HepG2 (cell line): Measurements from ENCODE around the gene BLOC1S2. TPM values are rescaled to one million over a fixed set of nuclear protein-coding genes. Genes with fewer than 3 reads are reported as not detected.

Experiments
- ATAC-seq: fragments of 200-7000 bp; cut with Tn5 transposase; 3 replicates; pipeline ENCODE4 v1.9.1; 2020; ENCODE audit warnings: mild to moderate bottlenecking, moderate library complexity
- BruUV-seq: library from RNA; stranded (reverse); fragments of 400-500 nt; replicated peaks from 2 replicates; lab custom pipeline; 2021; lab: Mats Ljungman, UMichigan
- CTCF ChIA-PET: fragments of 300-600 bp; formaldehyde crosslinking; extraction: SDS; loops from one replicate; lab custom pipeline; 2021; ENCODE audit warnings: low total read pairs, inconsistent platforms, low intra/inter-chr PET ratio; lab: Yijun Ruan, JAX
- POLR2A ChIA-PET: fragments of 350-600 bp; sonication (Branson Sonifier 250); formaldehyde crosslinking; loops from one replicate; lab custom pipeline; 2020; ENCODE audit warnings: antibody characterized with exemption, inconsistent platforms; lab: Yijun Ruan, JAX
- DNase-seq: peaks from one replicate; pipeline ENCODE4 v3.0.0-alpha.2; 2015; ENCODE audit warnings: low spot score
- FAIRE-seq: peaks from 3 replicates; lab custom pipeline; 2011; peaks lifted over from hg19 to GRCh38; lab: Jason Lieb, UNC
- H2AFZ ChIP-seq: one replicate; pipeline ENCODE4 v1.6.1; 2011; ENCODE audit warnings: low read length, inconsistent platforms
- H3K27ac ChIP-seq: fragments of 300-600 bp; 3 replicates; pipeline ENCODE4 v1.8.0; 2011; ENCODE audit warnings: mixed run types, mild to moderate bottlenecking, mixed read lengths, low read length, inconsistent platforms; ENCODE audit not compliant: insufficient read depth; ENCODE audit errors: extremely low read length
- H3K27me3 ChIP-seq, 2 experiments: fragments of 200-600 bp in 1 of 2; 2 replicates in 1 of 2; 3 replicates in 1 of 2; pipeline versions ENCODE4 v1.6.0 to v1.8.0; 2011; ENCODE audit warnings: low read length in 2 of 2, mild to moderate bottlenecking in 2 of 2, moderate library complexity in 2 of 2, inconsistent platforms in 1 of 2; ENCODE audit not compliant: insufficient read depth in 2 of 2, control insufficient read depth in 1 of 2
- H3K36me3 ChIP-seq, 2 experiments: fragments of 200-600 bp in 1 of 2; replicated peaks in 1 of 2; 2 replicates in 1 of 2; 3 replicates in 1 of 2; pipeline versions ENCODE4 v1.5.1 to v1.8.0; 2011; ENCODE audit warnings: low read length in 2 of 2, inconsistent platforms in 1 of 2; ENCODE audit not compliant: insufficient read depth in 2 of 2, control insufficient read depth in 1 of 2
- H3K4me1 ChIP-seq: 2 replicates; pipeline ENCODE4 v1.5.1; 2012; ENCODE audit warnings: low read length, inconsistent platforms; ENCODE audit not compliant: insufficient read depth
- H3K4me2 ChIP-seq: 2 replicates; pipeline ENCODE4 v1.6.0; 2011; ENCODE audit warnings: low read depth, low read length, inconsistent platforms
- H3K4me3 ChIP-seq, 3 experiments: fragments of 200-600 bp in 1 of 3; sonication (generic), shearing (Covaris generic) in 1 of 3; replicated peaks in 1 of 3; 2 replicates each; pipeline ENCODE4 v1.5.1; 2011 to 2016; ENCODE audit warnings: low read length in 3 of 3, inconsistent platforms in 2 of 3, low read depth in 2 of 3, mild to moderate bottlenecking in 2 of 3, control low read depth in 1 of 3, mixed read lengths in 1 of 3; ENCODE audit not compliant: insufficient read depth in 1 of 3
- H3K79me2 ChIP-seq: one replicate; pipeline ENCODE4 v1.6.1; 2011; ENCODE audit warnings: low read length, inconsistent platforms; ENCODE audit not compliant: insufficient read depth
- H3K9ac ChIP-seq: 2 replicates; pipeline ENCODE4 v1.6.0; 2011; ENCODE audit warnings: mild to moderate bottlenecking, low read depth, low read length, inconsistent platforms; ENCODE audit not compliant: insufficient read depth
- H3K9me3 ChIP-seq: 2 replicates; pipeline ENCODE4 v1.5.1; 2012; ENCODE audit warnings: mild to moderate bottlenecking, low read length
- H4K20me1 ChIP-seq: 2 replicates; pipeline ENCODE4 v1.6.0; 2011; ENCODE audit warnings: inconsistent platforms, mild to moderate bottlenecking, low read length, moderate library complexity; ENCODE audit not compliant: insufficient read depth
- CBX2 ChIP-seq, 2 experiments: fragments of 200-600 bp in 1 of 2; sonication (generic); formaldehyde crosslinking in 1 of 2; IDR thresholded peaks; 2 replicates each; pipeline versions ENCODE4 v1.7.0 to v1.8.1; 2018 to 2022; ENCODE audit warnings: low read depth in 2 of 2, low read length in 1 of 2, mild to moderate bottlenecking in 1 of 2, missing genetic modification reagents in 1 of 2
- CREB1 ChIP-seq, 2 experiments: fragments of 450-650 bp in 1 of 2; IDR thresholded peaks; 2 replicates each; pipeline ENCODE4 v1.6.1; 2016 to 2017; ENCODE audit warnings: control low read depth in 1 of 2, mild to moderate bottlenecking in 1 of 2, missing compliant biosample characterization in 1 of 2, missing genetic modification characterization in 1 of 2
- EP300 ChIP-seq, 3 experiments: sonication (generic) in 1 of 3; formaldehyde crosslinking in 1 of 3; IDR thresholded peaks; 2 replicates each; pipeline versions ENCODE4 v1.5.1 to v1.6.1; 2011 to 2020; ENCODE audit warnings: low read depth in 2 of 3, low read length in 2 of 3, borderline replicate concordance in 1 of 3, improper control_type of control experiment in 1 of 3, mild to moderate bottlenecking in 1 of 3, missing genetic modification reagents in 1 of 3, moderate library complexity in 1 of 3
- KDM4B ChIP-seq: sonication (generic); formaldehyde crosslinking; IDR thresholded peaks from 2 replicates; pipeline ENCODE4 v1.4.0; 2020; ENCODE audit warnings: missing genetic modification reagents
- KMT2A ChIP-seq: sonication (generic); formaldehyde crosslinking; IDR thresholded peaks from 2 replicates; pipeline ENCODE4 v1.4.0; 2020; ENCODE audit warnings: missing genetic modification reagents
- NFE2L2 ChIP-seq: fragments of 150-350 bp; IDR thresholded peaks from 2 replicates; pipeline ENCODE4 v1.6.1; 2014; ENCODE audit warnings: low read length
- REXO4 ChIP-seq: sonication (generic); formaldehyde crosslinking; IDR thresholded peaks from 2 replicates; pipeline ENCODE4 v1.8.0; 2022; ENCODE audit warnings: missing genetic modification reagents, mild to moderate bottlenecking, borderline replicate concordance
- SOX6 ChIP-seq, 2 experiments: fragments of 450-650 bp in 1 of 2; sonication (generic) in 1 of 2; formaldehyde crosslinking in 1 of 2; IDR thresholded peaks; 2 replicates each; pipeline versions ENCODE4 v1.4.0 to v1.6.1; 2017 to 2020; ENCODE audit warnings: antibody characterized with exemption in 1 of 2, mild to moderate bottlenecking in 1 of 2, missing genetic modification reagents in 1 of 2
- SSRP1 ChIP-seq: IDR thresholded peaks from 2 replicates; pipeline ENCODE4 v1.6.1; 2016; ENCODE audit warnings: control low read depth
- THYN1 ChIP-seq: sonication (generic); formaldehyde crosslinking; IDR thresholded peaks from 2 replicates; pipeline ENCODE4 v1.8.1; 2023; ENCODE audit warnings: low read depth, mild to moderate bottlenecking, moderate library complexity, missing genetic modification reagents, borderline replicate concordance
- TRIM24 ChIP-seq: sonication (generic); formaldehyde crosslinking; IDR thresholded peaks from 2 replicates; pipeline ENCODE4 v1.8.0; 2022; ENCODE audit warnings: mild to moderate bottlenecking, missing genetic modification reagents
- ZHX1 ChIP-seq: sonication (generic); formaldehyde crosslinking; IDR thresholded peaks from 2 replicates; pipeline ENCODE4 v1.8.1; 2022; ENCODE audit warnings: low read depth, mild to moderate bottlenecking, missing genetic modification reagents
- ZNF883 ChIP-seq: sonication (generic); formaldehyde crosslinking; IDR thresholded peaks from 2 replicates; pipeline ENCODE4 v1.5.1; 2020; ENCODE audit warnings: mild to moderate bottlenecking, missing genetic modification reagents; ENCODE audit errors: not compliant biosample characterization
- ZSCAN20 ChIP-seq: sonication (generic); formaldehyde crosslinking; IDR thresholded peaks from 2 replicates; pipeline ENCODE4 v1.4.0; 2020; ENCODE audit warnings: missing genetic modification reagents, mild to moderate bottlenecking, borderline replicate concordance
- ZSCAN30 ChIP-seq: sonication (generic); formaldehyde crosslinking; IDR thresholded peaks from 2 replicates; pipeline ENCODE4 v1.5.0; 2020; ENCODE audit warnings: mild to moderate bottlenecking, missing genetic modification reagents
- WGBS: methylation state at CpG from one replicate; pipeline ENCODE4 v1.1.6; 2017; ENCODE audit warnings: low lambda C conversion rate; 5-methylcytosine and 5-hydroxymethylcytosine counted together
- in situ Hi-C: cut with HindIII; loops from 2 replicates; pipeline ENCODE4 v1.10.0; 2017; ENCODE audit warnings: low pct_unique_long_range_greater_than_20kb; ENCODE audit not compliant: extremely low pct_ligation_motif_present
- intact Hi-C: fragments of 100-400 bp; cut with micrococcal nuclease; formaldehyde crosslinking; loops from one replicate; pipeline ENCODE4 v1.10.0; 2022; ENCODE audit not compliant: unreplicated experiment
- polyA plus RNA-seq, 8 experiments: library from polyadenylated mRNA; depleted of rRNA in 3 of 8; stranded (reverse) in 7 of 8; unstranded in 1 of 8; fragments of >200 nt; fragmentation: Illumina TruSeq in 4 of 8; extraction: Trizol in 4 of 8; gene quantifications; 2 replicates each; pipeline versions ENCODE4 v1.2.1 to v1.2.3, GENCODE V29; 2011 to 2016; ENCODE audit warnings: low read depth in 4 of 8, missing spikeins in 1 of 8, mixed read lengths in 1 of 8; ENCODE audit not compliant: insufficient read depth in 1 of 8
- total RNA-seq, 5 experiments: library from RNA; depleted of rRNA; stranded (reverse); fragments of >200 nt; fragmentation: Illumina TruSeq; extraction: Trizol; gene quantifications; 2 replicates each; pipeline ENCODE4 v1.2.3, GENCODE V29; 2016; ENCODE audit warnings: low read depth in 1 of 5
- TF ChIP-seq, protein P1 (sequence below): IDR thresholded peaks from 2 replicates; pipeline ENCODE4 v1.6.1; 2018; ENCODE audit warnings: missing genetic modification reagents
- TF ChIP-seq, protein P2 (sequence below): sonication (generic); formaldehyde crosslinking; IDR thresholded peaks from 2 replicates; pipeline ENCODE4 v1.5.1; 2020; ENCODE audit warnings: missing genetic modification reagents, mild to moderate bottlenecking, borderline replicate concordance

Gene BLOC1S2
- total and polyA plus RNA-seq, 2 of the 13 experiments (the other 11 are each of a cell fraction or from before 2014, with no cell fraction given) = 22.3 to 64.4 TPM

DNA sequence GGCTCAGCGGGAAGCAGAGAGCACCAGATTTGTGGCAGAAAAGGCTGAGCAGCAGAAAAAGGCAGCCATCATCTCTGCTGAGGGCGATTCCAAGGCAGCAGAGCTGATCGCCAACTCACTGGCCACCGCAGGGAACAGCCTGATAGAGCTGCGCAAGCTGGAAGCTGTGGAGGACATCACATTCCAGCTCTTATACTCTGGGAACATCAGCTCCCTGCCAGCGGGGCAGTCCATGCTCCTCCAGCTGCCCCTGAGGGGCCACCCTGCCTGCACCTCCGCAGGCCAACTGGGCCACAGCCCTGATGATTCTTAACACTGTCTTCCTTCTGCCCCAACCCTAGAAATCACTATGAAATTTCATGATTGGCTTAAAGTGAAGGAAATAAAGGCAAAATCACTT is 37.7 kb downstream of the BLOC1S2 start (continued):
- TF ChIP-seq KMT2A (no peak), TRIM24 (CRISPR knock-in tag) (no peak), ZHX1 (CRISPR knock-in tag) (no peak), REXO4 (no peak), NFE2L2 (no peak), SOX6 (IDR thresholded peaks at IDR 0.05) (no peak), SOX6 (CRISPR knock-in tag; IDR thresholded peaks at IDR 0.05) (no peak), SSRP1 (CRISPR knock-in tag) (no peak), THYN1 (CRISPR knock-in tag) (no peak)

- POLR2A ChIA-PET = no interaction called here
- no peak for ATAC-seq
- TF ChIP-seq, protein P1, sequence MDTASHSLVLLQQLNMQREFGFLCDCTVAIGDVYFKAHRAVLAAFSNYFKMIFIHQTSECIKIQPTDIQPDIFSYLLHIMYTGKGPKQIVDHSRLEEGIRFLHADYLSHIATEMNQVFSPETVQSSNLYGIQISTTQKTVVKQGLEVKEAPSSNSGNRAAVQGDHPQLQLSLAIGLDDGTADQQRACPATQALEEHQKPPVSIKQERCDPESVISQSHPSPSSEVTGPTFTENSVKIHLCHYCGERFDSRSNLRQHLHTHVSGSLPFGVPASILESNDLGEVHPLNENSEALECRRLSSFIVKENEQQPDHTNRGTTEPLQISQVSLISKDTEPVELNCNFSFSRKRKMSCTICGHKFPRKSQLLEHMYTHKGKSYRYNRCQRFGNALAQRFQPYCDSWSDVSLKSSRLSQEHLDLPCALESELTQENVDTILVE (CRISPR knock-in tag) = no peak
- TF ChIP-seq ZNF883 (CRISPR knock-in tag) (no peak), KDM4B (no peak), CREB1 (IDR thresholded peaks at IDR 0.05) (no peak), CREB1 (CRISPR knock-in tag; IDR thresholded peaks at IDR 0.05) (no peak), ZSCAN20 (no peak), EP300 (IDR thresholded peaks at IDR 0.05; ENCODE audit: low read depth in 2 of 2, low read length in 2 of 2) (no peak), EP300 (CRISPR knock-in tag; IDR thresholded peaks at IDR 0.05; ENCODE audit: borderline replicate concordance) (no peak), CBX2 (IDR thresholded peaks at IDR 0.05; ENCODE audit: low read depth, low read length) (no peak), CBX2 (CRISPR knock-in tag; IDR thresholded peaks at IDR 0.05; ENCODE audit: low read depth) (no peak), ZSCAN30 (no peak)
- TF ChIP-seq, protein P2, sequence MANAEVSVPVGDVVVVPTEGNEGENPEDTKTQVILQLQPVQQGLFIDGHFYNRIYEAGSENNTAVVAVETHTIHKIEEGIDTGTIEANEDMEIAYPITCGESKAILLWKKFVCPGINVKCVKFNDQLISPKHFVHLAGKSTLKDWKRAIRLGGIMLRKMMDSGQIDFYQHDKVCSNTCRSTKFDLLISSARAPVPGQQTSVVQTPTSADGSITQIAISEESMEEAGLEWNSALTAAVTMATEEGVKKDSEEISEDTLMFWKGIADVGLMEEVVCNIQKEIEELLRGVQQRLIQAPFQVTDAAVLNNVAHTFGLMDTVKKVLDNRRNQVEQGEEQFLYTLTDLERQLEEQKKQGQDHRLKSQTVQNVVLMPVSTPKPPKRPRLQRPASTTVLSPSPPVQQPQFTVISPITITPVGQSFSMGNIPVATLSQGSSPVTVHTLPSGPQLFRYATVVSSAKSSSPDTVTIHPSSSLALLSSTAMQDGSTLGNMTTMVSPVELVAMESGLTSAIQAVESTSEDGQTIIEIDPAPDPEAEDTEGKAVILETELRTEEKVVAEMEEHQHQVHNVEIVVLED (CRISPR knock-in tag) = no peak
Observed at GRCh38 chr10:100245484-100246220, 40.8 kb downstream of the BLOC1S2 start.

More at GRCh38 chr10:100245484-100246220, 40.8 kb downstream of the BLOC1S2 start:
- Histone ChIP-seq H3K27me3 (no peaks in the 10 kb centered on the region), H3K79me2 (no peaks in the 10 kb centered on the region), H3K36me3 (peaks cover 20 to 62% of the 10 kb centered on the region in 2 experiments), H3K4me3 (no peak overlapping the region), H4K20me1 (no peaks in the 10 kb centered on the region), H3K27ac (no peak overlapping the region), H2AFZ (no peak overlapping the region), H3K9ac (no peak overlapping the region), H3K9me3 (no peaks in the 10 kb centered on the region), H3K4me1 (no peaks in the 10 kb centered on the region), H3K4me2 (no peak overlapping the region)
- 89% methylated on average over 5 of the region's 5 CpGs for WGBS
- DNase-seq (no peak), FAIRE-seq (no peak)
- in situ Hi-C loops (no loop called here), intact Hi-C loops (no loop called here)
- BruUV-seq = no TSS peak
- CTCF ChIA-PET = no interaction called here
